Right lobe of liver (tissue), 6 donors: ENCODE results near the gene ATXN2L. TPM values are rescaled to one million over a fixed set of nuclear protein-coding genes. Genes with fewer than 3 reads are reported as not detected.

ENCODE experiments used
- ATAC-seq, 4 donors: fragments of 200-7000 bp; cut with Tn5 transposase; one replicate each; pipeline ENCODE4 v1.9.1; 2020; ENCODE audit warnings: mild to moderate bottlenecking in 4 of 4, moderate library complexity in 4 of 4
- DNase-seq, 3 donors: peaks; one replicate each; pipeline ENCODE4 v3.0.0-alpha.2; 2020
- H3K27ac ChIP-seq, 3 donors: fragments of 200-600 bp; one replicate each; pipeline ENCODE4 v1.8.0; 2022
- H3K27me3 ChIP-seq, 2 donors: fragments of 200-600 bp; one replicate each; pipeline ENCODE4 v1.8.0; 2022
- H3K36me3 ChIP-seq, 4 donors: fragments of 200-600 bp; sonication (generic) in 1 of 4; one replicate each; pipeline versions ENCODE4 v1.5.1 to v1.8.0; 2017 to 2022; ENCODE audit warnings: control low read depth in 1 of 4
- H3K4me1 ChIP-seq, 4 donors: fragments of 200-600 bp; sonication (generic) in 1 of 4; one replicate each; pipeline versions ENCODE4 v1.5.1 to v1.8.0; 2017 to 2022; ENCODE audit warnings: control low read depth in 1 of 4
- H3K4me3 ChIP-seq, 3 donors: fragments of 200-600 bp; one replicate each; pipeline ENCODE4 v1.8.0; 2022
- H3K9me3 ChIP-seq, 4 donors: fragments of 200-600 bp; sonication (generic) in 1 of 4; one replicate each; pipeline versions ENCODE4 v1.5.1 to v1.8.0; 2017 to 2022; ENCODE audit warnings: control low read depth in 1 of 4
- CTCF ChIP-seq, 4 donors: fragments of 200-600 bp in 3 of 4; fragments of 450-650 bp in 1 of 4; IDR thresholded peaks; one replicate each; pipeline versions ENCODE4 v1.5.1 to v1.8.0; 2016 to 2022; ENCODE audit warnings: antibody characterized with exemption in 4 of 4, mild to moderate bottlenecking in 2 of 4
- POLR2A ChIP-seq: fragments of 450-650 bp; IDR thresholded peaks from one replicate; pipeline ENCODE4 v1.6.1; 2017; ENCODE audit warnings: antibody characterized with exemption, mild to moderate bottlenecking
- WGBS: methylation state at CpG from one replicate; pipeline ENCODE4 v1.1.6; 2018; ENCODE audit warnings: low coverage, low lambda C conversion rate; ENCODE audit not compliant: insufficient coverage; ENCODE audit errors: missing lambda C conversion rate; 5-methylcytosine and 5-hydroxymethylcytosine counted together
- intact Hi-C, 2 donors: fragments of 100-400 bp; cut with DNase I; formaldehyde crosslinking; loops; one replicate each; pipeline versions ENCODE4 v1.11.2 to v1.14.1; 2022
- total RNA-seq, 6 experiments: library from RNA; depleted of rRNA in 2 of 6; stranded (reverse); fragments of >200 nt in 2 of 6; fragmentation: NEBNext Ultra II Directional in 3 of 6; extraction: Animal tissue kit (Norgen Biotek cat#: 25700) in 3 of 6; gene quantifications; one replicate each; pipeline versions ENCODE4 v1.1.0 to v1.2.4, GENCODE V29; 2016 to 2023
- donor health status: DM: no; HTN: yes; CAD: no.
- donor health status: DM: no; HTN: no; CAD: no.
- donor health status: DM: no; HTN: no; CAD: no.
- donor health status: DM: no; HTN: yes; CAD: no.
- donor health status: DM: no; HTN: yes; CAD: no.

Gene ATXN2L
- total RNA-seq, 6 experiments from 2014 or later: 40.5 to 78.1 (median 57.2) TPM

- H3K27ac ChIP-seq: peak overlapping the region; percentile 88 to 99 (median 94)
- no peaks in the 10 kb centered on the region for H3K27me3 ChIP-seq
- ATAC-seq: peak; percentile 87 to 95 (median 88)
- H3K36me3 ChIP-seq: peaks cover 4 to 42% (median 22%) of the 10 kb centered on the region in 4 donors
- 0% methylated on average over 38 of the region's 60 CpGs for WGBS
- TF ChIP-seq POLR2A (peak; percentile 81), CTCF (IDR thresholded peaks at IDR 0.05) (peak in 3 of 4 donors; percentile 21 to 38 (median 32))
- no peaks in the 10 kb centered on the region for H3K9me3 ChIP-seq
- H3K4me1 ChIP-seq: peaks cover 0 to 43% (median 12%) of the 10 kb centered on the region in 4 donors
- intact Hi-C loops: no loop called here
- DNase-seq: peak; percentile 98
- peak overlapping the region; percentile 97 to 99 (median 99) for H3K4me3 ChIP-seq
These were observed 1.3 kb downstream of the ATXN2L start for GRCh38 chr16:28823873-28824716.

GRCh38 chr16:28824717-28824973, 1.8 kb downstream of the ATXN2L start:
- Histone ChIP-seq H3K36me3 (peaks cover 4 to 47% (median 26%) of the 10 kb centered on the region in 4 donors), H3K27ac (peak overlapping the region; percentile 88 to 99 (median 94)), H3K4me1 (peaks cover 0 to 42% (median 12%) of the 10 kb centered on the region in 4 donors), H3K9me3 (no peaks in the 10 kb centered on the region), H3K4me3 (peak overlapping the region; percentile 97 to 99 (median 99)), H3K27me3 (no peaks in the 10 kb centered on the region)
- TF ChIP-seq POLR2A (no peak), CTCF (IDR thresholded peaks at IDR 0.05) (no peak)
- WGBS: 27% methylated on average over 4 of the region's 5 CpGs
- intact Hi-C loops: no loop called here
- ATAC-seq (no peak), DNase-seq (no peak)

GRCh38 chr16:28826141-28826540, 3.3 kb downstream of the ATXN2L start:
- no peaks in the 10 kb centered on the region for H3K27me3 ChIP-seq
- peaks cover 6 to 62% (median 39%) of the 10 kb centered on the region in 4 donors for H3K36me3 ChIP-seq
- H3K9me3 ChIP-seq: no peaks in the 10 kb centered on the region
- ATAC-seq (no peak), DNase-seq (no peak)
- no peak overlapping the region for H3K27ac ChIP-seq
- H3K4me1 ChIP-seq: peaks cover 0 to 27% (median 6%) of the 10 kb centered on the region in 4 donors
- no peak overlapping the region for H3K4me3 ChIP-seq
- TF ChIP-seq POLR2A (no peak), CTCF (IDR thresholded peaks at IDR 0.05) (no peak)
- 40% methylated on average over 6 of the region's 6 CpGs for WGBS
- intact Hi-C loops: no loop called here

GRCh38 chr16:28829747-28830146, 6.9 kb downstream of the ATXN2L start:
- 89% methylated on average over 13 of the region's 13 CpGs for WGBS
- DNase-seq (peak in 1 of 3 donors; percentile 13), ATAC-seq (no peak)
- TF ChIP-seq CTCF (IDR thresholded peaks at IDR 0.05) (no peak), POLR2A (no peak)
- Histone ChIP-seq H3K27ac (no peak overlapping the region), H3K4me1 (peaks cover 0 to 13% (median 6%) of the 10 kb centered on the region in 4 donors), H3K27me3 (no peaks in the 10 kb centered on the region), H3K36me3 (peaks cover 29 to 98% (median 72%) of the 10 kb centered on the region in 4 donors), H3K4me3 (no peak overlapping the region), H3K9me3 (no peaks in the 10 kb centered on the region)
- intact Hi-C loops: no loop called here
